ENCODE measurements around the gene C6.

The C6 gene

GRCh38 chr5:41181691-41182564, 31.4 kb downstream of the C6 start:
- H3K79me2 ChIP-seq (ENCODE audit: control insufficient read depth, insufficient read depth, low read length, unreplicated experiment) = no peaks in the 10 kb centered on the region
- H3K27ac ChIP-seq (ENCODE audit: low read depth, low read length) = no peak overlapping the region
- no peak overlapping the region for H3K4me3 ChIP-seq (ENCODE audit: low read depth, low read length)
- no peaks in the 10 kb centered on the region for H3K27me3 ChIP-seq (ENCODE audit: insufficient read depth, low read length)
- H2AFZ ChIP-seq (ENCODE audit: low read length, unreplicated experiment) = no peak overlapping the region
- H3K36me3 ChIP-seq (ENCODE audit: insufficient read depth, low read length) = no peaks in the 10 kb centered on the region
- H3K4me1 ChIP-seq (ENCODE audit: control insufficient read depth, insufficient read depth, low read length, unreplicated experiment) = peaks cover 17% of the 10 kb centered on the region

GRCh38 chr5:41176952-41177351, 36.4 kb downstream of the C6 start:
- Histone ChIP-seq H2AFZ (ENCODE audit: low read length, unreplicated experiment) (no peak overlapping the region), H3K27me3 (ENCODE audit: insufficient read depth, low read length) (no peaks in the 10 kb centered on the region), H3K4me3 (ENCODE audit: low read depth, low read length) (no peak overlapping the region), H3K27ac (ENCODE audit: low read depth, low read length) (no peak overlapping the region), H3K36me3 (ENCODE audit: insufficient read depth, low read length) (no peaks in the 10 kb centered on the region), H3K79me2 (ENCODE audit: control insufficient read depth, insufficient read depth, low read length, unreplicated experiment) (no peaks in the 10 kb centered on the region), H3K4me1 (ENCODE audit: control insufficient read depth, insufficient read depth, low read length, unreplicated experiment) (peaks cover 20% of the 10 kb centered on the region)

GRCh38 chr5:41172012-41172411, 41.3 kb downstream of the C6 start:
- no peaks in the 10 kb centered on the region for H3K79me2 ChIP-seq (ENCODE audit: control insufficient read depth, insufficient read depth, low read length, unreplicated experiment)
- no peaks in the 10 kb centered on the region for H3K27me3 ChIP-seq (ENCODE audit: insufficient read depth, low read length)
- peaks cover 8% of the 10 kb centered on the region for H3K4me1 ChIP-seq (ENCODE audit: control insufficient read depth, insufficient read depth, low read length, unreplicated experiment)
- no peak overlapping the region for H3K27ac ChIP-seq (ENCODE audit: low read depth, low read length)
- H2AFZ ChIP-seq (ENCODE audit: low read length, unreplicated experiment) = no peak overlapping the region
- no peak overlapping the region for H3K4me3 ChIP-seq (ENCODE audit: low read depth, low read length)
- no peaks in the 10 kb centered on the region for H3K36me3 ChIP-seq (ENCODE audit: insufficient read depth, low read length)

- Histone ChIP-seq H3K4me1 (ENCODE audit: control insufficient read depth, insufficient read depth, low read length, unreplicated experiment) (peaks cover 42% of the 10 kb centered on the region), H3K27me3 (ENCODE audit: insufficient read depth, low read length) (no peaks in the 10 kb centered on the region), H3K4me3 (ENCODE audit: low read depth, low read length) (no peak overlapping the region), H3K27ac (ENCODE audit: low read depth, low read length) (peak overlapping the region; percentile 21; the same call in 1 of the 2 replicates), H3K36me3 (ENCODE audit: insufficient read depth, low read length) (no peaks in the 10 kb centered on the region), H2AFZ (ENCODE audit: low read length, unreplicated experiment) (peak overlapping the region; percentile 36), H3K79me2 (ENCODE audit: control insufficient read depth, insufficient read depth, low read length, unreplicated experiment) (no peaks in the 10 kb centered on the region)
Observed at GRCh38 chr5:41161271-41161670, 52.1 kb downstream of the C6 start.

- Histone ChIP-seq H3K36me3 (ENCODE audit: insufficient read depth, low read length) (no peaks in the 10 kb centered on the region), H2AFZ (ENCODE audit: low read length, unreplicated experiment) (no peak overlapping the region), H3K4me3 (ENCODE audit: low read depth, low read length) (no peak overlapping the region), H3K27me3 (ENCODE audit: insufficient read depth, low read length) (no peaks in the 10 kb centered on the region), H3K27ac (ENCODE audit: low read depth, low read length) (peak overlapping the region; percentile 91), H3K79me2 (ENCODE audit: control insufficient read depth, insufficient read depth, low read length, unreplicated experiment) (no peaks in the 10 kb centered on the region), H3K4me1 (ENCODE audit: control insufficient read depth, insufficient read depth, low read length, unreplicated experiment) (peaks cover 49% of the 10 kb centered on the region)
Observed at GRCh38 chr5:41157272-41157894, 55.9 kb downstream of the C6 start.

GRCh38 chr5:41156739-41157138, 56.6 kb downstream of the C6 start:
- H3K4me3 ChIP-seq (ENCODE audit: low read depth, low read length) = peak overlapping the region; percentile 19; the same call in 1 of the 2 replicates
- H3K36me3 ChIP-seq (ENCODE audit: insufficient read depth, low read length) = no peaks in the 10 kb centered on the region
- H3K27ac ChIP-seq (ENCODE audit: low read depth, low read length) = peak overlapping the region; percentile 91
- H3K4me1 ChIP-seq (ENCODE audit: control insufficient read depth, insufficient read depth, low read length, unreplicated experiment) = peaks cover 44% of the 10 kb centered on the region
- no peaks in the 10 kb centered on the region for H3K27me3 ChIP-seq (ENCODE audit: insufficient read depth, low read length)
- no peaks in the 10 kb centered on the region for H3K79me2 ChIP-seq (ENCODE audit: control insufficient read depth, insufficient read depth, low read length, unreplicated experiment)
- H2AFZ ChIP-seq (ENCODE audit: low read length, unreplicated experiment) = peak overlapping the region; percentile 20

GRCh38 chr5:41154491-41154890, 58.8 kb downstream of the C6 start:
- no peak overlapping the region for H3K4me3 ChIP-seq (ENCODE audit: low read depth, low read length)
- H3K79me2 ChIP-seq (ENCODE audit: control insufficient read depth, insufficient read depth, low read length, unreplicated experiment) = no peaks in the 10 kb centered on the region
- no peak overlapping the region for H3K27ac ChIP-seq (ENCODE audit: low read depth, low read length)
- peaks cover 29% of the 10 kb centered on the region for H3K4me1 ChIP-seq (ENCODE audit: control insufficient read depth, insufficient read depth, low read length, unreplicated experiment)
- H3K36me3 ChIP-seq (ENCODE audit: insufficient read depth, low read length) = no peaks in the 10 kb centered on the region
- no peak overlapping the region for H2AFZ ChIP-seq (ENCODE audit: low read length, unreplicated experiment)
- no peaks in the 10 kb centered on the region for H3K27me3 ChIP-seq (ENCODE audit: insufficient read depth, low read length)

- Histone ChIP-seq H2AFZ (ENCODE audit: low read length, unreplicated experiment) (no peak overlapping the region), H3K4me3 (ENCODE audit: low read depth, low read length) (no peak overlapping the region), H3K4me1 (ENCODE audit: control insufficient read depth, insufficient read depth, low read length, unreplicated experiment) (peaks cover 9% of the 10 kb centered on the region), H3K27me3 (ENCODE audit: insufficient read depth, low read length) (no peaks in the 10 kb centered on the region), H3K27ac (ENCODE audit: low read depth, low read length) (no peak overlapping the region), H3K79me2 (ENCODE audit: control insufficient read depth, insufficient read depth, low read length, unreplicated experiment) (no peaks in the 10 kb centered on the region), H3K36me3 (ENCODE audit: insufficient read depth, low read length) (no peaks in the 10 kb centered on the region)
Observed at GRCh38 chr5:41151564-41151963, 61.8 kb downstream of the C6 start.

GRCh38 chr5:41148448-41148847, 64.9 kb downstream of the C6 start:
- no peaks in the 10 kb centered on the region for H3K27me3 ChIP-seq (ENCODE audit: insufficient read depth, low read length)
- H3K4me1 ChIP-seq (ENCODE audit: control insufficient read depth, insufficient read depth, low read length, unreplicated experiment) = no peaks in the 10 kb centered on the region
- H3K36me3 ChIP-seq (ENCODE audit: insufficient read depth, low read length) = no peaks in the 10 kb centered on the region
- H3K4me3 ChIP-seq (ENCODE audit: low read depth, low read length) = no peak overlapping the region
- no peak overlapping the region for H2AFZ ChIP-seq (ENCODE audit: low read length, unreplicated experiment)
- no peaks in the 10 kb centered on the region for H3K79me2 ChIP-seq (ENCODE audit: control insufficient read depth, insufficient read depth, low read length, unreplicated experiment)
- H3K27ac ChIP-seq (ENCODE audit: low read depth, low read length) = no peak overlapping the region

- no peak overlapping the region for H2AFZ ChIP-seq (ENCODE audit: low read length, unreplicated experiment)
- no peaks in the 10 kb centered on the region for H3K27me3 ChIP-seq (ENCODE audit: insufficient read depth, low read length)
- H3K27ac ChIP-seq (ENCODE audit: low read depth, low read length) = no peak overlapping the region
- H3K4me1 ChIP-seq (ENCODE audit: control insufficient read depth, insufficient read depth, low read length, unreplicated experiment) = no peaks in the 10 kb centered on the region
- no peaks in the 10 kb centered on the region for H3K36me3 ChIP-seq (ENCODE audit: insufficient read depth, low read length)
- H3K79me2 ChIP-seq (ENCODE audit: control insufficient read depth, insufficient read depth, low read length, unreplicated experiment) = no peaks in the 10 kb centered on the region
- no peak overlapping the region for H3K4me3 ChIP-seq (ENCODE audit: low read depth, low read length)
Observed at GRCh38 chr5:41145306-41145705, 68.0 kb downstream of the C6 start.

Measured in ACC112 (cell line).